Skeletal muscle cell (primary cell): Measurements from ENCODE around the gene SLC6A13.

Experiments
- DNase-seq: peaks from one replicate; pipeline ENCODE4 v3.0.0-alpha.2; 2010; ENCODE audit warnings: low read depth
- H3K4me3 ChIP-seq: 2 replicates; pipeline ENCODE4 v1.5.1; 2011; ENCODE audit warnings: low read depth, mild to moderate bottlenecking, control low read depth, low read length, moderate library complexity

Gene SLC6A13

GRCh38 chr12:267581-268482, 5.2 kb upstream of the SLC6A13 start:
- H3K4me3 ChIP-seq: no peak overlapping the region
- DNase-seq: no peak

GRCh38 chr12:265096-265495, 2.5 kb upstream of the SLC6A13 start:
- H3K4me3 ChIP-seq: no peak overlapping the region
- DNase-seq: no peak

GRCh38 chr12:264269-264668, 1.6 kb upstream of the SLC6A13 start:
- DNase-seq: no peak
- no peak overlapping the region for H3K4me3 ChIP-seq

- no peak for DNase-seq
- no peak overlapping the region for H3K4me3 ChIP-seq
Observed at GRCh38 chr12:263574-263973, 938 bp upstream of the SLC6A13 start.

- H3K4me3 ChIP-seq: no peak overlapping the region
- no peak for DNase-seq
Observed at GRCh38 chr12:262113-262512, 523 bp downstream of the SLC6A13 start.

- no peak overlapping the region for H3K4me3 ChIP-seq
- DNase-seq: no peak
Observed at GRCh38 chr12:257521-258321, 4.9 kb downstream of the SLC6A13 start.

- DNase-seq: no peak
- H3K4me3 ChIP-seq: no peak overlapping the region
Observed at GRCh38 chr12:256958-257357, 5.7 kb downstream of the SLC6A13 start.

- no peak for DNase-seq
- no peak overlapping the region for H3K4me3 ChIP-seq
Observed at GRCh38 chr12:256225-256624, 6.4 kb downstream of the SLC6A13 start.

- no peak for DNase-seq
- no peak overlapping the region for H3K4me3 ChIP-seq
Observed at GRCh38 chr12:254912-255311, 7.7 kb downstream of the SLC6A13 start.

- H3K4me3 ChIP-seq: no peak overlapping the region
- no peak for DNase-seq
Observed at GRCh38 chr12:254039-254438, 8.6 kb downstream of the SLC6A13 start.

- DNase-seq: no peak
Observed at GRCh38 chr12:253116-253831, 9.4 kb downstream of the SLC6A13 start.

GRCh38 chr12:252636-253035, 10.0 kb downstream of the SLC6A13 start:
- H3K4me3 ChIP-seq: no peak overlapping the region
- DNase-seq: no peak

More at GRCh38 chr12:253116-253831, 9.4 kb downstream of the SLC6A13 start:
- H3K4me3 ChIP-seq: no peak overlapping the region

- no peak for DNase-seq
- no peak overlapping the region for H3K4me3 ChIP-seq
Observed at GRCh38 chr12:247271-247670, 15.4 kb downstream of the SLC6A13 start.

GRCh38 chr12:243381-243780, 19.3 kb downstream of the SLC6A13 start:
- DNase-seq: no peak
- H3K4me3 ChIP-seq: no peak overlapping the region

GRCh38 chr12:242496-242895, 20.1 kb downstream of the SLC6A13 start:
- DNase-seq: no peak
- H3K4me3 ChIP-seq: no peak overlapping the region

- no peak for DNase-seq
- no peak overlapping the region for H3K4me3 ChIP-seq
Observed at GRCh38 chr12:241266-241665, 21.4 kb downstream of the SLC6A13 start.

GRCh38 chr12:240566-240965, 22.1 kb downstream of the SLC6A13 start:
- no peak overlapping the region for H3K4me3 ChIP-seq
- no peak for DNase-seq

- no peak for DNase-seq
- H3K4me3 ChIP-seq: no peak overlapping the region
Observed at GRCh38 chr12:238736-239398, 23.8 kb downstream of the SLC6A13 start.

- no peak for DNase-seq
- H3K4me3 ChIP-seq: no peak overlapping the region
Observed at GRCh38 chr12:238116-238515, 24.5 kb downstream of the SLC6A13 start.
